HepG2 (cell line): ENCODE data around the gene SSNA1. TPM values are rescaled to one million over a fixed set of nuclear protein-coding genes. Genes with fewer than 3 reads are reported as not detected.

Experiments used
- BHLHE40 ChIP-seq: IDR thresholded peaks from 2 replicates; pipeline ENCODE4 v1.6.1; 2011; ENCODE audit warnings: low read length, improper control_type of control experiment
- BRF2 ChIP-seq: sonication (generic); formaldehyde crosslinking; IDR thresholded peaks from 2 replicates; pipeline ENCODE4 v1.8.1; 2022; ENCODE audit warnings: mild to moderate bottlenecking, missing genetic modification reagents
- CTCF ChIP-seq: sonication (generic); formaldehyde crosslinking; IDR thresholded peaks from 2 replicates; pipeline ENCODE4 v1.5.0; 2020; ENCODE audit warnings: mild to moderate bottlenecking, missing genetic modification reagents, moderate library complexity
- ETV6 ChIP-seq: sonication (generic); formaldehyde crosslinking; conservative IDR thresholded peaks from 2 replicates; pipeline ENCODE4 v1.4.0; 2020; ENCODE audit warnings: missing genetic modification reagents
- JARID2 ChIP-seq: sonication (generic); formaldehyde crosslinking; IDR thresholded peaks from 2 replicates; pipeline ENCODE4 v1.8.1; 2023; ENCODE audit warnings: missing genetic modification reagents, inconsistent platforms; ENCODE audit not compliant: insufficient replicate concordance
- LBX2 ChIP-seq: sonication (generic); formaldehyde crosslinking; IDR thresholded peaks from 2 replicates; pipeline ENCODE4 v1.5.0; 2020; ENCODE audit warnings: missing genetic modification reagents, mild to moderate bottlenecking, borderline replicate concordance
- MLLT10 ChIP-seq: sonication (generic); formaldehyde crosslinking; IDR thresholded peaks from 2 replicates; pipeline ENCODE4 v1.4.0; 2020; ENCODE audit warnings: missing genetic modification reagents
- NR1H2 ChIP-seq: sonication (generic); formaldehyde crosslinking; IDR thresholded peaks from 2 replicates; pipeline ENCODE4 v1.8.1; 2022; ENCODE audit warnings: low read depth, missing genetic modification reagents, borderline replicate concordance
- RCOR2 ChIP-seq: IDR thresholded peaks from 2 replicates; pipeline ENCODE4 v1.6.1; 2016; ENCODE audit warnings: missing biosample characterization, missing genetic modification reagents
- RXRB ChIP-seq: IDR thresholded peaks from 2 replicates; pipeline ENCODE4 v1.6.1; 2016; ENCODE audit warnings: borderline replicate concordance, missing genetic modification reagents, missing compliant biosample characterization
- SKI ChIP-seq: fragments of 450-650 bp; IDR thresholded peaks from one replicate; pipeline ENCODE4 v1.6.1; 2018; ENCODE audit warnings: mild to moderate bottlenecking; ENCODE audit not compliant: partially characterized antibody
- TBX3 ChIP-seq: fragments of 450-650 bp; IDR thresholded peaks from 2 replicates; pipeline ENCODE4 v1.6.1; 2017; ENCODE audit warnings: antibody characterized with exemption, mild to moderate bottlenecking, inconsistent platforms, borderline replicate concordance
- TERF1 ChIP-seq: sonication (generic); formaldehyde crosslinking; IDR thresholded peaks from 2 replicates; pipeline ENCODE4 v1.8.0; 2022; ENCODE audit warnings: mild to moderate bottlenecking, missing genetic modification reagents, moderate library complexity
- TRAFD1 ChIP-seq: sonication (generic); formaldehyde crosslinking; IDR thresholded peaks from 2 replicates; pipeline ENCODE4 v1.5.1; 2020; ENCODE audit warnings: missing genetic modification reagents, mild to moderate bottlenecking, borderline replicate concordance
- ZBTB7B ChIP-seq: sonication (generic); formaldehyde crosslinking; IDR thresholded peaks from 2 replicates; pipeline ENCODE4 v1.4.0; 2020; ENCODE audit warnings: missing genetic modification reagents
- ZNF138 ChIP-seq: sonication (generic); formaldehyde crosslinking; IDR thresholded peaks from 2 replicates; pipeline ENCODE4 v1.5.0; 2020; ENCODE audit warnings: mild to moderate bottlenecking, low read depth, missing genetic modification reagents
- ZNF205 ChIP-seq: IDR thresholded peaks from 2 replicates; pipeline ENCODE4 v1.6.1; 2018; ENCODE audit warnings: missing biosample characterization, missing genetic modification reagents
- ZNF577 ChIP-seq: sonication (generic); formaldehyde crosslinking; IDR thresholded peaks from 2 replicates; pipeline ENCODE4 v1.4.0; 2020; ENCODE audit warnings: mild to moderate bottlenecking, low read depth, missing genetic modification reagents, borderline replicate concordance
- ZNF597 ChIP-seq: sonication (generic); formaldehyde crosslinking; IDR thresholded peaks from 2 replicates; pipeline ENCODE4 v1.5.0; 2020; ENCODE audit warnings: missing genetic modification reagents
- ZNF784 ChIP-seq: sonication (generic); formaldehyde crosslinking; IDR thresholded peaks from 2 replicates; pipeline ENCODE4 v1.5.1; 2020; ENCODE audit warnings: missing genetic modification reagents, mild to moderate bottlenecking, borderline replicate concordance
- polyA plus RNA-seq, 8 experiments: library from polyadenylated mRNA; depleted of rRNA in 3 of 8; stranded (reverse) in 7 of 8; unstranded in 1 of 8; fragments of >200 nt; fragmentation: Illumina TruSeq in 4 of 8; extraction: Trizol in 4 of 8; gene quantifications; 2 replicates each; pipeline versions ENCODE4 v1.2.1 to v1.2.3, GENCODE V29; 2011 to 2016; ENCODE audit warnings: low read depth in 4 of 8, missing spikeins in 1 of 8, mixed read lengths in 1 of 8; ENCODE audit not compliant: insufficient read depth in 1 of 8
- total RNA-seq, 5 experiments: library from RNA; depleted of rRNA; stranded (reverse); fragments of >200 nt; fragmentation: Illumina TruSeq; extraction: Trizol; gene quantifications; 2 replicates each; pipeline ENCODE4 v1.2.3, GENCODE V29; 2016; ENCODE audit warnings: low read depth in 1 of 5

The SSNA1 gene
- total and polyA plus RNA-seq, 2 of the 13 experiments (the other 11 are each of a cell fraction or from before 2014, with no cell fraction given) = 35.9 to 49.4 TPM

- TF ChIP-seq ZNF138 (CRISPR knock-in tag) (no peak), BHLHE40 (no peak), BRF2 (CRISPR knock-in tag) (no peak), TBX3 (no peak), ZBTB7B (CRISPR knock-in tag) (peak; percentile 80; the same call in 1 of the 2 replicates), JARID2 (CRISPR knock-in tag) (no peak), RXRB (CRISPR knock-in tag) (peak; percentile 19; the same call in 1 of the 2 replicates), ETV6 (CRISPR knock-in tag) (no peak), CTCF (CRISPR knock-in tag) (no peak), ZNF205 (CRISPR knock-in tag) (peak; percentile 66), NR1H2 (CRISPR knock-in tag) (no peak), MLLT10 (CRISPR knock-in tag) (no peak), ZNF597 (CRISPR knock-in tag) (no peak), LBX2 (no peak), ZNF784 (CRISPR knock-in tag) (no peak), TERF1 (no peak), RCOR2 (CRISPR knock-in tag) (no peak), TRAFD1 (CRISPR knock-in tag) (no peak), ZNF577 (CRISPR knock-in tag) (no peak), SKI (no peak)
These were observed 16.9 kb downstream of the SSNA1 start, which contains the start of the genes NDOR1 and TMEM203 (continued) for GRCh38 chr9:137205126-137206069.
